CD14-positive monocyte (primary cell): ENCODE data around the gene AHNAK. TPM values are rescaled to one million over a fixed set of nuclear protein-coding genes. Genes with fewer than 3 reads are reported as not detected.

Source experiments
- DNase-seq, 3 donors: peaks; one replicate each; pipeline ENCODE4 v3.0.0-alpha.2; 2011 to 2022
- H2AFZ ChIP-seq: 2 replicates; pipeline ENCODE4 v1.6.0; 2012; ENCODE audit warnings: mild to moderate bottlenecking, low read depth, low read length, inconsistent platforms; ENCODE audit not compliant: insufficient read depth, poor library complexity, severe bottlenecking
- H3K27ac ChIP-seq, 2 donors: 1 replicate in 1 of 2; 2 replicates in 1 of 2; pipeline ENCODE4 v1.5.1; 2012 to 2013; ENCODE audit warnings: low read length in 2 of 2, control low read depth in 1 of 2, inconsistent platforms in 1 of 2, low read depth in 1 of 2, mild to moderate bottlenecking in 1 of 2
- H3K27me3 ChIP-seq, 2 donors: one replicate each; pipeline versions ENCODE4 v1.6.0 to v1.6.1; 2011 to 2013; ENCODE audit warnings: low read length in 2 of 2; ENCODE audit not compliant: control insufficient read depth in 2 of 2, insufficient read depth in 2 of 2
- H3K36me3 ChIP-seq, 2 donors: replicated peaks in 1 of 2; 1 replicate in 1 of 2; 2 replicates in 1 of 2; pipeline versions ENCODE4 v1.5.1 to v1.6.1; 2012 to 2013; ENCODE audit warnings: low read length in 2 of 2, control low read depth in 1 of 2, inconsistent platforms in 1 of 2, mild to moderate bottlenecking in 1 of 2; ENCODE audit not compliant: insufficient read depth in 2 of 2, control insufficient read depth in 1 of 2
- H3K4me1 ChIP-seq, 2 donors: 1 replicate in 1 of 2; 2 replicates in 1 of 2; pipeline versions ENCODE4 v1.5.1 to v1.6.1; 2012 to 2013; ENCODE audit warnings: low read length in 2 of 2, control low read depth in 1 of 2, inconsistent platforms in 1 of 2, mild to moderate bottlenecking in 1 of 2, moderate library complexity in 1 of 2; ENCODE audit not compliant: insufficient read depth in 2 of 2, control insufficient read depth in 1 of 2
- H3K4me2 ChIP-seq: replicated peaks from 2 replicates; pipeline ENCODE3; 2012; ENCODE audit warnings: low read length, moderate library complexity, mild to moderate bottlenecking; ENCODE audit not compliant: poor library complexity, severe bottlenecking; ENCODE audit errors: extremely low read depth
- H3K4me3 ChIP-seq, 3 experiments: fragments of 200-600 bp in 1 of 3; sonication (generic) in 1 of 3; replicated peaks in 1 of 3; 1 replicate in 2 of 3; 2 replicates in 1 of 3; pipeline ENCODE4 v1.5.1; 2011 to 2013; ENCODE audit warnings: low read length in 3 of 3, mild to moderate bottlenecking in 3 of 3, control low read depth in 2 of 3, low read depth in 2 of 3, inconsistent platforms in 1 of 3, moderate library complexity in 1 of 3
- H3K79me2 ChIP-seq: 2 replicates; pipeline ENCODE4 v1.6.0; 2012; ENCODE audit warnings: mild to moderate bottlenecking, control low read depth, inconsistent platforms, low read length, moderate library complexity; ENCODE audit not compliant: insufficient read depth
- H3K9ac ChIP-seq: 2 replicates; pipeline ENCODE4 v1.6.0; 2017; ENCODE audit warnings: low read length, mild to moderate bottlenecking; ENCODE audit not compliant: insufficient read depth, poor library complexity, severe bottlenecking
- H3K9me3 ChIP-seq, 2 donors: replicated peaks in 1 of 2; 1 replicate in 1 of 2; 2 replicates in 1 of 2; pipeline versions ENCODE4 v1.5.1 to v1.6.1; 2012 to 2013; ENCODE audit warnings: low read length in 2 of 2, control low read depth in 1 of 2; ENCODE audit not compliant: control insufficient read depth in 1 of 2, insufficient read depth in 1 of 2
- H4K20me1 ChIP-seq: 2 replicates; pipeline ENCODE4 v1.6.0; 2012; ENCODE audit warnings: mild to moderate bottlenecking, low read length, control low read depth, moderate library complexity; ENCODE audit not compliant: insufficient read depth
- H3K27ac Mint-ChIP-seq, 7 donors: one replicate each; pipeline ENCODE4 v1.8.0; 2020; ENCODE audit warnings: mild to moderate bottlenecking in 7 of 7, mixed read lengths in 7 of 7, moderate library complexity in 6 of 7, inconsistent platforms in 2 of 7
- H3K27me3 Mint-ChIP-seq, 3 donors: one replicate each; pipeline ENCODE4 v1.8.0; 2021 to 2022; ENCODE audit warnings: low read depth in 3 of 3, mild to moderate bottlenecking in 3 of 3, mixed read lengths in 3 of 3, moderate library complexity in 3 of 3, inconsistent platforms in 1 of 3
- H3K36me3 Mint-ChIP-seq, 2 donors: one replicate each; pipeline ENCODE4 v1.8.0; 2020; ENCODE audit warnings: mixed read lengths in 2 of 2, inconsistent platforms in 1 of 2, mild to moderate bottlenecking in 1 of 2
- H3K4me1 Mint-ChIP-seq: one replicate; pipeline ENCODE4 v1.8.0; 2020; ENCODE audit warnings: mild to moderate bottlenecking, mixed read lengths
- H3K4me3 Mint-ChIP-seq, 2 donors: one replicate each; pipeline ENCODE4 v1.8.0; 2020; ENCODE audit warnings: mild to moderate bottlenecking in 2 of 2, mixed read lengths in 2 of 2, moderate library complexity in 1 of 2
- H3K9me3 Mint-ChIP-seq, 7 donors: one replicate each; pipeline ENCODE4 v1.8.0; 2020 to 2022; ENCODE audit warnings: mixed read lengths in 7 of 7, mild to moderate bottlenecking in 6 of 7, moderate library complexity in 6 of 7, inconsistent platforms in 2 of 7
- CTCF ChIP-seq: fragments of 200-600 bp; IDR thresholded peaks from one replicate; pipeline ENCODE4 v1.8.0; 2022; ENCODE audit warnings: antibody characterized with exemption, mild to moderate bottlenecking
- WGBS: methylation state at CpG from one replicate; pipeline ENCODE4 v1.1.5; 2013; ENCODE audit warnings: missing lambda C conversion rate; ENCODE audit not compliant: insufficient coverage; 5-methylcytosine and 5-hydroxymethylcytosine counted together
- intact Hi-C, 2 donors: fragments of 100-400 bp; cut with micrococcal nuclease; formaldehyde crosslinking; loops; one replicate each; pipeline versions ENCODE4 v1.15.0 to v1.15.1; 2023
- polyA plus RNA-seq, 3 donors: library from polyadenylated mRNA; depleted of rRNA in 1 of 3; unstranded in 2 of 3; stranded (reverse) in 1 of 3; fragments of 300-500 nt in 2 of 3; fragments of >200 nt in 1 of 3; fragmentation: Illumina TruSeq in 2 of 3; gene quantifications; 1 replicate in 2 of 3; 2 replicates in 1 of 3; pipeline ENCODE4 v1.2.3, GENCODE V29; 2012 to 2021

Gene AHNAK
- polyA plus RNA-seq, 3 donors: 80.0 to 201 (median 103) TPM

GRCh38 chr11:62507125-62507422, 39.5 kb downstream of the AHNAK start:
- Histone ChIP-seq H3K4me1 (peaks cover 34 to 58% of the 10 kb centered on the region in 2 donors), H4K20me1 (peaks cover 3% of the 10 kb centered on the region)

GRCh38 chr11:62506413-62507124, 40.0 kb downstream of the AHNAK start:
- Histone ChIP-seq H3K9me3 (no peaks in the 10 kb centered on the region), H3K4me2 (no peak overlapping the region), H2AFZ (no peak overlapping the region), H3K79me2 (no peaks in the 10 kb centered on the region), H3K36me3 (no peaks in the 10 kb centered on the region), H3K4me1 (peaks cover 39 to 58% of the 10 kb centered on the region in 2 donors), H4K20me1 (no peaks in the 10 kb centered on the region), H3K27me3 (no peaks in the 10 kb centered on the region), H3K4me3 (no peak overlapping the region), H3K9ac (no peak overlapping the region), H3K27ac (no peak overlapping the region)
- H3K36me3 Mint-ChIP-seq: peaks cover 0 to 5% of the 10 kb centered on the region in 2 donors
- H3K27me3 Mint-ChIP-seq: peaks cover 0 to 2% (median 0%) of the 10 kb centered on the region in 3 donors
- peak overlapping the region in 1 of 7 donors; percentile 68 for H3K27ac Mint-ChIP-seq
- no peak for TF ChIP-seq CTCF
- H3K4me3 Mint-ChIP-seq: no peak overlapping the region
- WGBS: 94% methylated on average over 4 of the region's 10 CpGs
- no peak for DNase-seq
- intact Hi-C loops: no loop called here
- H3K9me3 Mint-ChIP-seq: peaks cover 0 to 4% (median 0%) of the 10 kb centered on the region in 7 donors
- peaks cover 61% of the 10 kb centered on the region for H3K4me1 Mint-ChIP-seq

More at GRCh38 chr11:62507125-62507422, 39.5 kb downstream of the AHNAK start:
- Mint-ChIP-seq H3K9me3 (peaks cover 0 to 4% (median 0%) of the 10 kb centered on the region in 7 donors), H3K4me3 (no peak overlapping the region), H3K4me1 (peaks cover 59% of the 10 kb centered on the region), H3K27ac (no peak overlapping the region), H3K27me3 (peaks cover 0 to 3% (median 2%) of the 10 kb centered on the region in 3 donors), H3K36me3 (peaks cover 1 to 5% of the 10 kb centered on the region in 2 donors)
- Histone ChIP-seq H3K4me3 (no peak overlapping the region), H3K9ac (no peak overlapping the region), H2AFZ (no peak overlapping the region), H3K36me3 (no peaks in the 10 kb centered on the region), H3K27ac (no peak overlapping the region), H3K79me2 (no peaks in the 10 kb centered on the region), H3K27me3 (no peaks in the 10 kb centered on the region), H3K9me3 (no peaks in the 10 kb centered on the region), H3K4me2 (no peak overlapping the region)
- WGBS: no CpG with 5 or more reads among the region's 1 CpG
- TF ChIP-seq CTCF: no peak
- intact Hi-C loops: no loop called here
- DNase-seq: no peak
